T follicular helper cell (primary cell): Measurements from ENCODE around the gene C14orf93.

Experiments used
- DNase-seq: peaks from one replicate; pipeline ENCODE4 v3.0.0-alpha.2; 2020; ENCODE audit warnings: low read depth

The C14orf93 gene

DNA sequence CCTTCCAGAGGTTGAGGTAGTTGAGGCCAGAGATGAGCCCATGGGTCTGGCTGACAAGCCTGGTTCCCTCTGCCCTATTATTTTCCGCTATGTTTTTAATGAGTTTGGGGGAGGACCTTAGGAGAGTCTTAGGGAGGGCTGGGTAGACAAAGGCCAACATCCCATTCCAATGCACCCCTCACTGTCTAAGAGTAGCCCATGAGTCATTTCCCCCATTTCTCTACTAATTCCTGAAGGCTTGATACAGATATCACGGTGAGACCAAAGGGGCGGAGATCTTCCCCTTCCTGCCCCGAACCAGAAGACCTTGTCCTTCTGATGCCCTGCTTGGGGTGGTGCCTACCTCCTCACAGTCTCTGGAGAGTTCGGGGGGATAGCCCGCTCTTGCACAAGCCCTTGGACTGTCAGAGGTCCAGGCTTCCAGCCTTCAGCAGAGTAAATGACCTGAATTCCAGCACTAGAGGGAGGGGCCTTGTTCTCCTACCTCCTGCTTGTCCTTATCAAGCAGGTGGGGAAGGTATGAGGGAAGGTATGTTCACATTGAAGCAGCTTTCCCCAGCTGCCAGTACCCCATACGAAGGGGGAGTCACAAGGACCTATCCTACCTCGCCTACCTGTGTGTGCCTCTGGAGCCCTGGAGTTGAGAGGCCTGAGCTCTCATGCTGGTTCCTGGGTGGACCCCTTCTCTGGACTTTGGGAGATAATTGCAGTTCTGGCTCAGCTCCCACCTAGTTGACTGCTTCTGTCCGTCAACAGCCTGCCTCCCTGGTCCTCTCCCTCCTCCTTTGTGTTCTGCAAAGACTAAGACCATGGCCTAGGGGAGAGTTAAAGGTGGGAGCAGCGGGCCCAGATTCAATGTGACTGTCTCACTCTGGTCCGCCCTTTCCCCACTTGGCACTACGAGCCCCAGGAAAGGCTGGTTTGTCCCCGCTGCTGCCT, 35.7 kb upstream of the C14orf93 start:
- DNase-seq: no peak

DNA sequence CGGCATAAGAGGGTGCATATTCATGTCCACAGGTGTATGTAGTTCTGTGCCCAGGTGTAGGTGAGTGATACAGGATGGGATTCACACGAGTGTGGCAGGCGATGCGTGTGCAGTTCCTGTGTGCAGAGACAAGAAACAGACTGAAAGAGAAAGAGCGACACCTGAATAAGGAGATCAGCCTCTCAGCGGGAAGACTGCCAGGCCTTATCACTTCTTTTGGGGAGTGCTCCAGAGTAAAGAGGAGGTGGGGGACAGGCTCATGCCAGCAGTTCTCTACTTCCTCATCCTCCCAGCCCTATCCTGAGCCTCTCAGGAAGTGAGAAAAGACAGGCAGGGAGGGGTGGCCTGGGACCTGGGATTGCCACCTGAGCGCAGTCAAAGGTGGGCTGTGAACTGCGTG, 34.9 kb upstream of the C14orf93 start:
- DNase-seq: no peak

DNA sequence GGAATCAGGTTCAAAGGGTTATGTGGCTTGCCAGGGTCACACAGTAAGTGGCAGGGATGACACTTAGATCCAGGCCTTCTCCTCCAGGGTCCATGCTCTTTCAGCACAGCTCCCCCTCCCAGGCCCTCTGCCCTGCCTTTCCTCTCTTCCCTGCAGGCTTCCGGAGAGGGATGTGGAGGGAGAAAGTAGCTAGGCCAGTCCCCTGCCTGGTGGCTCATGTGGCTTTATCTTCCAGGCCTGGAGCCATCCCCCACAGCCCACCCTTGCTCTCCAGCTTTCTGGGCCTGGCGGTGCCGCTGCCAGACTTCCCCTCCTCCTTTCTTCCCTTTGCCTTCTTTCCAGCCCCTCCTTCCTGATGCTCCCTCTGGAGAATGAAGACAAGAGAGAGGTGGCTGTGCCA, 33.8 kb upstream of the C14orf93 start:
- DNase-seq: no peak

DNA sequence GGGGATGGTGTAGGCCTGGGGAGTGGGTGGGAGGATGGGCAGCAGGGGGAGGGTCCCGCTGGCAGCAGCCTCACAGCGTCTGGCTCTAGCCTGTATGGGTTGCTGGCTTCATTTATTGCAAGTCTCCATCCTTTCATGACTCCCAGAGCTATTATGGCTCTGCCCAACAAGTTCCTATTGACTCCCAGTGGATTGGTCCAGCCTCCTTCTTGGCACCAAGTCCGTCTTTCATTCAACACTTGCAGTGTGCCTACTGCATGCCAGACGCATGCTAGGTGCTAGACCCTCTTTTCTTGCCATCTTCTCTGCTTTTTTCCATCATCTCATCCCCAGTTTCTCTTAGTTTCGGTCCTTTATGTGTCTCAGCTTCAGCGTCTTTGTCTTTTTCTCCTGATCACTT, 33.2 kb upstream of the C14orf93 start:
- no peak for DNase-seq

DNA sequence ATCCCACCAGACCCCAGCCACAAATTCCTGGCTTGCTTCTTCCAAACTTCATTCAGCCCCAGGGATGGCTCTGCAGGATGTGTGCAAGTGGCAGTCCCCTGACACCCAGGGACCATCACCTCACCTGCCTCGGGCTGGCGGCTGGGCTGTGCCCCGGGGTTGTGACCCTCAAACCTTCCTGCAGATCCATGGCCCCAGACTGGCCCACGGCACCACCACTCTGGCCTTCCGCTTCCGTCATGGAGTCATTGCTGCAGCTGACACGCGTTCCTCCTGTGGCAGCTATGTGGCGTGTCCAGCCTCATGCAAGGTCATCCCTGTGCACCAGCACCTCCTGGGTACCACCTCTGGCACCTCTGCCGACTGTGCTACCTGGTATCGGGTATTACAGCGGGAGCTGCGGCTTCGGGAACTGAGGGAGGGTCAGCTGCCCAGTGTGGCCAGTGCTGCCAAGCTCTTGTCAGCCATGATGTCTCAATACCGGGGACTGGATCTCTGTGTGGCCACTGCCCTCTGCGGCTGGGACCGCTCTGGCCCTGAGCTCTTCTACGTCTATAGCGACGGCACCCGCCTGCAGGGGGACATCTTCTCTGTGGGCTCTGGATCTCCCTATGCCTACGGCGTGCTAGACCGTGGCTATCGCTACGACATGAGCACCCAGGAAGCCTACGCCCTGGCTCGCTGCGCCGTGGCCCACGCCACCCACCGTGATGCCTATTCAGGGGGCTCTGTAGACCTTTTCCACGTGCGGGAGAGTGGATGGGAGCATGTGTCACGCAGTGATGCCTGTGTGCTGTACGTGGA, 32.4 kb upstream of the C14orf93 start, which contains the start of gene PSMB11:
TSS of gene PSMB11 (plus strand) at position 51 of the 804 bp plus-strand sequence. CDS start at position 65, 14 bp downstream.
- DNase-seq: no peak

DNA sequence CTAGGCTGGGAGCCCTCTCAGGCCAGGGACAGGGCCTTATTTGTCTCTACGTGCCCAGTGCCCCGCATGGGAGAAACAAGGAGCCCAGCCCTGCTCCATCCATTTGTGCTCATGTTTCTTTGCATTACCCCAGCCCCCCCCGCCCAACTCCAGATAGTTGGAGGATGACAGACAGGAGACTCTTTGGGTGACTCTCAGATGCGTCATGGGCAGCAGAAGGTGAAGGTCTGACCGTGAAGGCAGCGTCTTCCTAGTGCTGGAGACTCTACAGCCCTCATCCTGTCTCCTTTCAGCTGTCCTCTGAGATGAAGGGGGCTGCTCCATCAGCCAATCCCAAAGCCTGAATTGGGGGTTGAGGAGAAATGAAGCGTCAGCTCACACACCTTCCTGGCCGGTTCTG, 31.8 kb upstream of the C14orf93 start:
- DNase-seq: no peak

DNA sequence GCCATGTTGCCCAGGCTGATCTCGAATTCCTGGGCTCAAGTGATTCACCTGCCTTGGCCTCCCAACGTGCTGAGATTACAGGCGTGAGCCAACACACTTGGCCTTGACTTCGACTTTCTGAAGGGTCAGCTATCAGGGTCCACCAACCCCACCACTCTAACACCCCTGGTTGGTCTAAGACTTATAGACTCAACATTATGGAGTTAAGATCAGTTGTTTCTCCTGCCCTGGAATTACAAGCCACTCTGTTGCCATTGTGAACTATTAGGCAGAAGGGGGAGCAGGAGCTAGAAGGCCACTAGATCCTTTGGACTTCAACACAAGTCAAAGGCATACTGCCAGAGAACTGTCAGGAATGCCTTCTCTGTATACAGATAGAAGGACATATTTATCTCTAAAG, 30.2 kb upstream of the C14orf93 start:
- DNase-seq: no peak

DNA sequence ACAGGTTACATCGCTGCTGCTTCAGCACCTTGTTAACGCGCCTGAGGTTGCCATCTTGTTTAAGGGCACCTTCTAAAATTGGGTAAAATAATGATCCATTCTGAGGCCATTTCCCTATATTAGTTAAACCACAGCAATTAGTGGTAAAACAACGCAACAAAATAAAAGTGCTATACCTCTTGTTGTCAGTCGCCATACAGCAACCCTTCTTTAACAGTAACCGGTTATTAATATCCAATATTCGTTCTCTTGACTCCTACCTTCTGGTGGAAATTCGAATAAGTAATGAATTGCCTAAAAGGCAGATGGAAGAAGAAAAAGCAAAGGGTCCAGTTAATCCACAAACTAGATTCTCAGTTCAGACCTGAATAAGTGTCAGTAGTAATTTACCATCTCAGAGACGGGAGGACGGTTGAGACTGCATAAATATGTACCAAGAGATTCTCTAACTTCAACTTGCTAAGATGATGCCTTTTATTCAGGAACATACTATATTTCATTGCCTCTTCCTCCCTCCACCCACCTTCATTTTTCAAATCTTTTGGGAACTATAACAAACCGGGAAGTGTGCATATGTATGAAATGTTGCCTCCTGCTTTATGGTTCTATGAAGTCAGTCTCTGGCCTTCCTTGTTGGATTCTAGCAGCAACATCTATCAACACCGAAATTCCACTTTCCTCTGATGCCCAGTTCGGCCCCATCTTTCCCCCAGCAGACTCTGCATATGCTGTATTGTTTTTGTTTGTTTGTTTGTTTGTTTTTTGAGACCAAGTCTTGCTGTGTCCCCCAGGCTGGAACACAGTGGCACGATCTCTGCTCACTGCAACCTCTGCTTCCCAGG, 25.6 kb upstream of the C14orf93 start:
- no peak for DNase-seq

DNA sequence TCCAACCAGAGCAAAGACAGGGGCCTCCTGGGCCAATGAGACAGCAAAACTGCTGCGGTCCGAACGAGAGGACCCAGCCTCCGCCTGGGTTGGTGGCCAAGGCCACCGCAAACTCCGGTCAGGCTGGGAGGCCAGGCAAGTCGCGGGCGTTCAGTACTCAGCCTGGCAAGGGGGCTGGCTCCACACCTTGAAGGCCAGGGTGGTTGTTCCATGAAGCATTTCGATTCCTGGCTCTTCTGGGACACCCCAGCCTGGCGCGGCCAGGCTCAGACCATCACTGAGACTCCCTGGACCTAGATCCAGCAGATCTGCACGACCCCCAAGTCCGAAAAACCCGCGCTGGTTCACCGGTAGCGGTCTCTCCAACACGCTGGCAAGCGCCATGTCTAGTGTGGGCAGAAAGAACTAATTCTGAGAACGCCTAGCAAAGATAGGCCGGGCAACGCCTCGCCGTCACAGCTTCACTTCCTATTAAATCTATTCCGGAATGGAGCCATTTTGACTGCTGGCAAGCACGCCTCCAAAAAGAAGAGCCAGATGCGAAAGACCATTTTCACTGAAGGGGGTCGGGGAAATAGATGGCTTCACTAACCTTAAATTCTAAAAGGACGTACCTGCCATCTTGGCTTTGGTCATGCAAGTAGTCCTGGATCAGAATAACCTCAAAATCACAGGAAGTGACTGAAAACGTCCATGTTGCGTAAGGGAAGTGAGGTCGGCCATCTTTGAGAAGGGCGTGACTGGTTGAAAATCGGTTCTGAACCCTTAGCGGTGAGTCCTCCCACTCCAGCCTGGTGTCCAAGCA, 24.8 kb upstream of the C14orf93 start, which contains the start of gene PSMB5:
TSS of gene PSMB5 (minus strand) at position 403 of the 805 bp plus-strand sequence. CDS start at position 384, 19 bp downstream.
- peak; percentile 81 for DNase-seq

DNA sequence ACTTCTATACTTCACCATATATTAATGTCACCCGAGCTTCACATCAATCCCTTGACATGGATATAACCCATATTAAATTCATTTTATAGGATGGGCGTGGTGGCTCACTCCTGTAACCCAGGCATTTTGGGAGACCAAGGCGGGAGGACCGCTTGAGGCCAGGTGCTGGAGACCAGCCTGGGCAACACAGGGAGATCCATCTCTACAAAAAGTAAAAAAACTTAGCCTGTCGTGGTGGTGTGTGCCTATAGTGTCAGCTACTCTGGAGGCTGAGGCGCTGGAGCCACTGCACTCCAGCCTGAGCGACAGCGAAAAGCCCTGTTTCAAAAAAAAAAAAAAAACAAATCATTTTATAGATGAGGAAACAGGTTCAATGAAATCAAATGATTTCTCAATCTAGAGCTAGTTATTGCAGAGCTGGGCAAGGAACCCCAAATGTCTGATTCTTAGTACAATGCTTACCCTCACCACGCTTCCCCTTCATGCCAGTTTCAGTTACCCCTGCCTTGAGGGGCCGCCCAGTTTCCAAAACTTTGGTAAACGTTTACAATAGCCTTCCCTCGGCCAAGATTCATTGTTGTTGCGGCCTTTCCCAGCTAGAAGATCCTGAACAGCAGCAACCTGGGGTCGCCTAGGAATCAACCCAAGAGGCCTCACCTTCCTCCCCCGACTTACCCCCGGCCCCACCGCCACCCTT, 24.0 kb upstream of the C14orf93 start:
- DNase-seq: no peak

DNA sequence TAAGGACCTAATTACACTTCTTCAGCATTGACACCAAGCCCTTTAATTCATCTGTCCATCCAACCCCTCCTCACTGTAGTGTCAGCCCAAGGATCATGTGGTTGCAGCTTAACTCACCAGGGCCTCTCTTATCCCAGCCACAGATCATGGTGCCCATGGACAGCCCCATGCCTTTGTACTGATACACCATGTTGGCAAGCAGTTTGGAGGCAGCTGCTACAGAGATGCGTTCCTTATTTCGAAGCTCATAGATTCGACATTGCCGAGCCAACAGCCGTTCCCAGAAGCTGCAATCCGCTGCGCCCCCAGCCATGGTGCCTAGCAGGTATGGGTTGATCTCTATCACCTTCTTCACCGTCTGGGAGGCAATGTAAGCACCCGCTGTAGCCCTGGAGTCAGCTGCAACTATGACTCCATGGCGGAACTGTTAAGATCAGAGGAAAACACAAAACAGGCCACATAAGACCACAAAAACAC, 23.3 kb upstream of the C14orf93 start:
- no peak for DNase-seq

DNA sequence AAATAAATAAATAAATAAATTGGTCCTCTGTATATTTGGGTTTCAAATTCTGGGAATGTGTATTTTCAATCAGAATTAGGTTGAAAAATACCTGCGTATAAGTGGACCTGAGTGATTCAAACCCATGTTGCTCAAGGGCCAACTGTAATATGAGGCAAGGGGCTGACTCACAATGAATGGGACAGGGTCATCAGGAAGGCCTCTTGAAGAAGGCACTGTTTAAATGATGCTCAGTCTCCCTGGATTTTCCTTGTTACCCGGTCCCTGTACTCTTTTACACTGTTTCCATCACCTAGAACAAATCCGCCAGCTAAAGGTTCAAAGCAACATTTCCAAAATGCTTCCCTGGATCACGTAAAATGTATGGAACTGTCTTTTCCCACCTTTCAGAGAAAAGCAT, 21.0 kb upstream of the C14orf93 start:
- DNase-seq: no peak

DNA sequence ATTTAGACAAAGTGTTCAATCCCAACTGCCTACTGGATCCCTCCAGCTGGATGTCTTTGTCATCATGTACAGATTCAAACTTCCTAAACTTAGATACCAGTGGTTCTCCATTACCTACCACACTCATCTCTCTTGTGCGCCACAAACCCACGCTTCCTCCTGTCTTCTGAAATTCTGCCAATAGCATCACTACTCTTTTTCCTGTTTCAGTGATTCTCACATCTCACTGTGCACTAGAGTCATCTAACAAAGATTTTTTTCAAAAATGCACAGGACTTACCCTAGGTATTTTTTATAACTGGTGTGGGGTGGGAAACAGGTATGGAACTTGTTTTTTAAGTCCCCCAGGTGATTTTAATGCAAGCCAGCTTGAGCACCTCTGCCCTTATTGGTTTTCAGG, 18.9 kb upstream of the C14orf93 start:
- no peak for DNase-seq

DNA sequence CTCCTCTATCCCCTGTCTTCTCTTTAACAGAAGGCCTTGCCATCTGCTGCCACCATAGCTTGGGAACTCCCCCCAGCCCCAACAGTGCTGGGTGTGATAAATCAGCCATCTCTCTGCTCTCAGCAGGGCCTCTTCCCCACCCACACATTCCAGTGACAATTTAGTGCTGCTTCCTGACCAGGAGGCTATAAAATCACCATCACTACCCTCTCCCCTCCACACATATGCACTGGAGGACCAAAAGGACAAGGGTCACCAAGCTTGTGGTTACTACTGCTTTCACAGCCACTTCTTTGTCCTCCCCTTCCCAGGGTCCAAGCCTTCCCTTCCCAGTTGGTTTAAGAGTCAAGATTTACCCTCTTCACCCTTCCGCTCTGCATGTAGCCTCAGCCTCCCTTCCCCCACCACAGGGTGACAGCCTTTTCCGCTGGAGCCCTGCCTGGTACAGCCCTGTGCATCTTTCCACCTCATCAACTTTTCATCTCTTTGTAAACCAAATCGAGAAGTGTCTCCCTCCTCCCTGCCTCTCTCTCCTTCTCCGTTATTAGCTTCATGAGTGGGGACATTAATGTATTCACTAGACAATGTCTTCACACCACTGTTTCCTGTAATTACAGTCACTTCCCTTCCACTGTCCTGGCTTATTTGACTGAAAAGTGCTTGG, 15.3 kb upstream of the C14orf93 start:
- no peak for DNase-seq

DNA sequence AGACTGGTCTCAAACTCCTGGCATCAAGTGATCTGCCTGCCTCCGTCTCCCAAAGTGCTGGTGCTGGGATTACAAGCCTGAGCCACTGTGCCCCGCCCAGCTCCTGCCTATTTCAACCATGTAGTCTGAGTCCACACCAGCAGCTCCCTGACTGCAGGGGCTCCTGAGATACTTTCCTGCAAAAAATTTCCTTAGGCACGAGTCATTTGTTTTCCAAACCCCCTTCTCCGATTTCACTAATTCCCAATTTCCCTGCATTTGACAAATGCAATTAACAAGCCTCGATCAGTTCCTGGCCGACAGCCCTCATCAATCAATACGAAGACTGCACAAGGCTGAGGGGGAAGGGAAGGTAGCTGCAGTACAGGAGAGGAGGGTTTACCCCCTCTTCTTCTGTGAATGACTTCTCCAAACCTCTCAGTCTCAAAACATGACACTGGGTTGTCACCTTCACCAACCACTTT, 14.7 kb upstream of the C14orf93 start:
- DNase-seq: no peak

DNA sequence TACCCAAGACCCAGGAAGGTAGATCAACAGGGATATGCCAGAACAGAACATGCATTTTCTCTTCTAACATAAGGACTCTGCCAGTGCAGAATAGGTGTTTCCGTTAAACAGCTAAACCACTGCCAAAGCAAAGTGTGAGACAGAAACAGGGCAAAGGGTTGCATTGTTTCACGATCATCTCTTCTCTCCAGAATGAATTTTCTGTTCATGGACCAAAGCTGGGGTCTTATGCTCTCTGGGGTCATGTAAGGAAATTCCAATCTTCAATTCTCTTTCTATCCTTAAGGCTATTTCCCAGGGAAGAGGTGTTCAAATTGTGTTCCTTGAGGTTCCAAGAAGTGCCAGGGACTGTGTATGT, 13.8 kb upstream of the C14orf93 start:
- no peak for DNase-seq

DNA sequence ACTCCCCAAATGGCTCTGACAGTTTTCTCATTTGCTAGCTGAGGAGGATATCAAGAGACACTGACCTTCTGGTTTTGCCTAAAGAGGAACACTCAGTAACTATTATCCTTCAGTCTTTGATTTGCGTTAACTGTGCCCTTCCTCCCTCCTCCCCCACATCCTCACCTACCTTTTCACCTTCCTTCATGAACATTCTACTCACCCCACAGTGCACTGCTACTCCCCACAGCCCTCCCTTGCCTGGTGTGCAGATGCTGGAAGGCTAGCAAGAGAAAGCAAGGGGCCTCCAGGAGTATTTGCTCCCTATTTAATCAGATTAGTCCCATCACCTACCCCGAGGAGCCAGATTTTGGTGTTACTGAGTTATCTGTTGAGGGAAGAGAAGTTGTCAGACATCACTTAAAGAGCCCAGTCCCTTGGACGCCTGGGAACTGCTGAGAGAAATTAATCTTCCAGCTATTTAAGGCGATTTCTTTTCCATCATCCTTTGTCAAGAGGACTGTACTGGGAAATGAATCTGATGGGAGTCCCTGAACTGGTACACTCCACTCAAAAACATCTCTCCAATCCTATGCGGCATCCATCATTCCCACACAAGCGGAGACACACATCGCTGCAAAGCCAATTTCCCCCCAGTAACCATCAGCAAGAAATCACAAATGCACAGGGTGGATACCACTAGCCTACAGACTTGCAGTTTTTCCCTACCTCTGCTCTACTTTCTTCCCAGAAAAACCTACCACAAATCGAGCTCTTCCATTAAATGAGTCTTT, 13.3 kb upstream of the C14orf93 start:
- DNase-seq: no peak

DNA sequence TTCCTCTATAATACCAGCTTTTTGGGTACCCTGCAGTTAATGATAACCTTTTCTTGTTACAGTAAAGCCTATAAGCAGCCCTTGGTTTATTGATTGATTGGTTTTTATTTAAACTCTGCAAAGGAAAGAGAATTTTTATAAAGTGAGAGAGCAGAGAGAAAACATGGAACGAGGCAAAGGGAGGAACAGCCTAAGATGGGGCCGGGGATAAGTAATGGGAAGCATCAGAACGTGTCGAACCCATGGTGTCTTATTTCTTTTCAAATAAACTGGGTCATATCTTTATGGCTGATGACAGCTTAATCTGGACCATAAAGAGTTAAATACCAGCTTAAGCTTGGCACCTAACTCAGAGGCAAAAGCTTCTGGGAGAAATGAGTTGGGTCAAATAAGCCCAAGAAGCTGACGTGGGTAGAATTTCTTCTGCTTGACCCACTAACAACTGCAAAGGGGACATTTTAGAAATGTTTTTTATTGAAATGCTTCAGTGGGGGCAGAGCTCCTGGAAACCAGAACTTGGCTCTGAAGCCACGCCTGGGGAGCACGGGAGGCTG, 12.0 kb upstream of the C14orf93 start:
- no peak for DNase-seq

DNA sequence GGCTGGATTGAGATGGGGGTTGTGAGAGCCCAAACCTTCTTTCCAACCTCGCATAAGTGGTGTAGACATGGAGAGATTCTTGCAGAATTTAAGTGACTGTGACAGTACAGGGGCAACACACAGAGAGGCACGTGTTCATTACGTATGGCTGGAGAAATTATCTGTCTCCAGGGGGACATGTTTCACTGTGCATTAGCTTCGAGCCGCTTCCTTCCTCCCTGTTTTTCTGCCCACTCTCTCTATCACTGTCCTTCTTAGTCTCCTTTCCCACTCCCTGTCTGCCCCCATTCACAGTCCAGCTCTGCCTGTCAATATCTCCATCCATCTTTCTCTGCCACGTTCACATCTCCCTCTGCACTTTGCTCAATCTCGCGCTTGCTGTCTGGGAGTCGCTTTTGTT, 11.5 kb upstream of the C14orf93 start:
- no peak for DNase-seq
